H1 (cell line): ENCODE measurements around the gene ASPA. TPM values are rescaled to one million over a fixed set of nuclear protein-coding genes. Genes with fewer than 3 reads are reported as not detected.

Source experiments
- CTCF ChIA-PET: fragments of 300-600 bp; sonication (Branson Sonifier 250); formaldehyde crosslinking; loops from one replicate; lab custom pipeline; 2021; ENCODE audit not compliant: partially characterized antibody; lab: Charles Lee
- POLR2A ChIA-PET: fragments of 300-600 bp; sonication (Branson Sonifier 250); formaldehyde crosslinking; loops from one replicate; lab custom pipeline; 2021; ENCODE audit warnings: inconsistent platforms; ENCODE audit not compliant: partially characterized antibody; lab: Charles Lee
- DNase-seq, 2 experiments: peaks; one replicate each; pipeline versions ENCODE4 v3.0.0 to v3.0.0-alpha.2; 2010 to 2022; ENCODE audit warnings: low spot score in 2 of 2, low read depth in 1 of 2, mixed read lengths in 1 of 2
- FAIRE-seq: peaks from 2 replicates; lab custom pipeline; 2011; peaks lifted over from hg19 to GRCh38; lab: Jason Lieb, UNC
- H2AFZ ChIP-seq: 2 replicates; pipeline ENCODE4 v1.8.1; 2012; ENCODE audit warnings: low read length, inconsistent platforms
- H2AK5ac ChIP-seq: 2 replicates; pipeline ENCODE4 v1.6.1; 2013; ENCODE audit warnings: low read depth, low read length
- H2BK120ac ChIP-seq: replicated peaks from 2 replicates; pipeline ENCODE3; 2013; ENCODE audit warnings: low read depth, low read length, inconsistent platforms
- H2BK12ac ChIP-seq: 2 replicates; pipeline ENCODE4 v1.6.1; 2013; ENCODE audit warnings: low read depth, low read length
- H2BK15ac ChIP-seq: 2 replicates; pipeline ENCODE4 v1.6.1; 2013; ENCODE audit warnings: low read length
- H2BK20ac ChIP-seq: 2 replicates; pipeline ENCODE4 v1.6.1; 2013; ENCODE audit warnings: low read length
- H2BK5ac ChIP-seq: 2 replicates; pipeline ENCODE4 v1.6.1; 2013; ENCODE audit warnings: low read depth, low read length
- H3K14ac ChIP-seq: 2 replicates; pipeline ENCODE4 v1.6.1; 2013; ENCODE audit warnings: inconsistent platforms; ENCODE audit not compliant: insufficient read length
- H3K18ac ChIP-seq: 2 replicates; pipeline ENCODE4 v1.6.1; 2013; ENCODE audit warnings: low read length; ENCODE audit errors: extremely low read depth
- H3K23ac ChIP-seq: 2 replicates; pipeline ENCODE4 v1.6.1; 2013; ENCODE audit warnings: inconsistent platforms; ENCODE audit not compliant: insufficient read length
- H3K23me2 ChIP-seq: 2 replicates; pipeline ENCODE4 v1.6.1; 2013; ENCODE audit warnings: low read depth, low read length
- H3K27ac ChIP-seq: 2 replicates; pipeline ENCODE4 v1.6.1; 2011; ENCODE audit warnings: low read depth, low read length, inconsistent platforms
- H3K27me3 ChIP-seq, 4 experiments: replicated peaks in 1 of 4; 1 replicate in 1 of 4; 2 replicates in 3 of 4; pipeline versions ENCODE4 v1.6.1 to v1.8.1; 2011 to 2013; ENCODE audit warnings: low read length in 3 of 4, mild to moderate bottlenecking in 3 of 4, inconsistent platforms in 2 of 4, mixed read lengths in 2 of 4, moderate library complexity in 1 of 4; ENCODE audit not compliant: control insufficient read depth in 3 of 4, insufficient read depth in 3 of 4; ENCODE audit errors: extremely low read depth in 1 of 4
- H3K36me3 ChIP-seq, 4 experiments: 2 replicates each; pipeline versions ENCODE4 v1.6.1 to v1.8.1; 2011 to 2013; ENCODE audit warnings: mild to moderate bottlenecking in 4 of 4, low read length in 3 of 4, moderate library complexity in 2 of 4, control low read depth in 1 of 4, inconsistent platforms in 1 of 4; ENCODE audit not compliant: insufficient read depth in 4 of 4, control insufficient read depth in 2 of 4
- H3K4ac ChIP-seq: replicated peaks from 2 replicates; pipeline ENCODE3; 2013; ENCODE audit warnings: low read length, low read depth, mixed read lengths, inconsistent platforms; ENCODE audit not compliant: insufficient read length
- H3K4me1 ChIP-seq, 4 experiments: replicated peaks in 1 of 4; 1 replicate in 1 of 4; 2 replicates in 3 of 4; pipeline versions ENCODE4 v1.6.1 to v1.8.1; 2011 to 2013; ENCODE audit warnings: low read length in 3 of 4, inconsistent platforms in 2 of 4, mixed read lengths in 1 of 4; ENCODE audit not compliant: insufficient read depth in 4 of 4, control insufficient read depth in 3 of 4
- H3K4me2 ChIP-seq, 2 experiments: 2 replicates each; pipeline versions ENCODE4 v1.6.1 to v1.8.1; 2011 to 2013; ENCODE audit warnings: low read depth in 2 of 2, low read length in 2 of 2, control low read depth in 1 of 2, inconsistent platforms in 1 of 2, mild to moderate bottlenecking in 1 of 2; ENCODE audit not compliant: insufficient read depth in 1 of 2
- H3K4me3 ChIP-seq, 4 experiments: fragments of 200-600, 300-600 bp in 1 of 4; sonication (generic), shearing (Covaris generic), sonication (Bioruptor Twin) in 1 of 4; 2 replicates each; pipeline versions ENCODE4 v1.5.1 to v1.8.1; 2011 to 2016; ENCODE audit warnings: low read length in 4 of 4, low read depth in 3 of 4, control low read depth in 2 of 4, inconsistent platforms in 2 of 4, mild to moderate bottlenecking in 2 of 4, mixed read lengths in 1 of 4, moderate library complexity in 1 of 4; ENCODE audit not compliant: insufficient read depth in 2 of 4; ENCODE audit errors: extremely low read depth in 1 of 4
- H3K56ac ChIP-seq: replicated peaks from 2 replicates; pipeline ENCODE3; 2013; ENCODE audit warnings: low read depth, mild to moderate bottlenecking, mixed read lengths, low read length, inconsistent platforms; ENCODE audit not compliant: insufficient read length
- H3K79me1 ChIP-seq: 2 replicates; pipeline ENCODE4 v1.6.1; 2013; ENCODE audit warnings: low read depth, low read length, control low read depth
- H3K79me2 ChIP-seq, 2 experiments: 2 replicates each; pipeline versions ENCODE4 v1.6.1 to v1.8.1; 2012 to 2013; ENCODE audit warnings: low read length in 2 of 2, mild to moderate bottlenecking in 2 of 2, inconsistent platforms in 1 of 2; ENCODE audit not compliant: insufficient read depth in 2 of 2, control insufficient read depth in 1 of 2
- H3K9ac ChIP-seq, 4 experiments: replicated peaks in 1 of 4; 1 replicate in 1 of 4; 2 replicates in 3 of 4; pipeline versions ENCODE4 v1.6.1 to v1.8.1; 2011 to 2013; ENCODE audit warnings: low read depth in 3 of 4, low read length in 3 of 4, control low read depth in 2 of 4, mild to moderate bottlenecking in 2 of 4, moderate library complexity in 2 of 4, inconsistent platforms in 1 of 4; ENCODE audit errors: extremely low read depth in 1 of 4
- H3K9me3 ChIP-seq, 2 experiments: 2 replicates each; pipeline versions ENCODE4 v1.6.1 to v1.8.1; 2012 to 2013; ENCODE audit warnings: mild to moderate bottlenecking in 2 of 2, moderate library complexity in 2 of 2, control low read depth in 1 of 2, inconsistent platforms in 1 of 2, low read depth in 1 of 2, low read length in 1 of 2, mixed read lengths in 1 of 2; ENCODE audit not compliant: insufficient read depth in 2 of 2
- H4K20me1 ChIP-seq, 2 experiments: replicated peaks in 1 of 2; 2 replicates each; pipeline versions ENCODE3 to v1.8.1; 2011 to 2013; ENCODE audit warnings: inconsistent platforms in 2 of 2, low read length in 2 of 2, mild to moderate bottlenecking in 1 of 2; ENCODE audit not compliant: insufficient read depth in 2 of 2, control insufficient read depth in 1 of 2
- H4K5ac ChIP-seq: 2 replicates; pipeline ENCODE4 v1.6.1; 2013; ENCODE audit warnings: low read length, low read depth, mixed read lengths, inconsistent platforms; ENCODE audit not compliant: insufficient read length
- H4K8ac ChIP-seq: 2 replicates; pipeline ENCODE4 v1.8.0; 2013; ENCODE audit warnings: mild to moderate bottlenecking, moderate library complexity, low read length, inconsistent platforms; ENCODE audit not compliant: insufficient read depth; ENCODE audit errors: extremely low read depth
- H4K91ac ChIP-seq: replicated peaks from 2 replicates; pipeline ENCODE3; 2013; ENCODE audit warnings: low read length, mixed read lengths, inconsistent platforms; ENCODE audit not compliant: insufficient read length
- GABPA ChIP-seq: IDR thresholded peaks from 2 replicates; pipeline ENCODE4 v1.6.1; 2011; ENCODE audit warnings: mild to moderate bottlenecking, low read length, moderate library complexity, borderline replicate concordance; ENCODE audit not compliant: insufficient read depth
- WGBS, 2 experiments: shearing (Covaris generic) in 1 of 2; methylation state at CpG; one replicate each; pipeline versions ENCODE4 v1.1.6 to v1.1.7; 2013 to 2015; ENCODE audit warnings: low lambda C conversion rate in 2 of 2, mixed read lengths in 2 of 2, inconsistent platforms in 1 of 2, low coverage in 1 of 2, missing lambda C conversion rate in 1 of 2; ENCODE audit not compliant: insufficient replicate concordance in 2 of 2, insufficient coverage in 1 of 2, insufficient read length in 1 of 2; ENCODE audit errors: extremely low coverage in 1 of 2, missing lambda C conversion rate in 1 of 2; 5-methylcytosine and 5-hydroxymethylcytosine counted together
- polyA plus RNA-seq, 7 experiments: library from polyadenylated mRNA; depleted of rRNA in 3 of 7; stranded (reverse) in 5 of 7; unstranded in 2 of 7; fragments of >200 nt in 5 of 7; fragments of 200-250 nt in 2 of 7; gene quantifications; 1 replicate in 5 of 7; 2 replicates in 1 of 7; 4 replicates in 1 of 7; pipeline versions ENCODE4 v1.2.1 to v1.2.3, GENCODE V29; 2011 to 2013; ENCODE audit warnings: missing spikeins in 2 of 7, mixed read lengths in 2 of 7
- total RNA-seq: library from RNA; stranded (reverse); fragmentation: NEBNext Ultra II Directional; extraction: Animal tissue kit (Norgen Biotek cat#: 25700); gene quantifications from 2 replicates; pipeline ENCODE4 v1.2.1, GENCODE V29; 2021
- TF ChIP-seq, protein P1 (sequence below): IDR thresholded peaks from 2 replicates; pipeline ENCODE4 v1.6.1; 2012; ENCODE audit warnings: inconsistent platforms

Gene ASPA
- total and polyA plus RNA-seq, 2 of the 8 experiments (the other 6 are each of a cell fraction or from before 2014, with no cell fraction given) = 0.03 TPM; not detected in 1

DNA sequence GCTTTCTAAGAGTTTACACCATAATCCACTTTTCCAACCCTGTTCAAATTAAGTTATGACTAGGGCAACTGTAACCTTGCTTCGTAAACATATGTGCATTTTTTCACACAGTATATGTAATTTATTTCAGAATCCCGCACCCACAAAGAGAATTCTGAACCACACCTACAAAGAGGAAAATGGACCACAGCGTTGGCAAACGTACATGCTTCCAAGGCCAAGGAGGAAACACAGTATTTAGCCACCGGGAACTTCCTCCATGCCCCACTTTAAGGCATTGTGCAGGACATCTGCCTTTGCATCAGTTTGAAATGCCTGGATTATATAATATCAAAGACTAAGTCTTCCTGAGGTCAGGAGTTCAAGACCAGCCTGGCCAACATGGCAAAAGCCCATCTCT lies 6.3 kb upstream of the ASPA start:
- H2BK20ac ChIP-seq = no peak overlapping the region
- no peak overlapping the region for H2BK120ac ChIP-seq
- H3K23me2 ChIP-seq = no peaks in the 10 kb centered on the region
- H3K4me1 ChIP-seq = no peaks in the 10 kb centered on the region
- H4K91ac ChIP-seq = no peak overlapping the region
- no peak for DNase-seq
- H3K9ac ChIP-seq = no peak overlapping the region
- H4K5ac ChIP-seq = no peak overlapping the region
- no peak for FAIRE-seq
- no peaks in the 10 kb centered on the region for H3K36me3 ChIP-seq
- no peaks in the 10 kb centered on the region for H3K79me2 ChIP-seq
- WGBS, 2 experiments = 78% methylated on average over 5 of the region's 5 CpGs; no CpG with 5 or more reads in 1 of the 2 experiments
- TF ChIP-seq, protein P1, sequence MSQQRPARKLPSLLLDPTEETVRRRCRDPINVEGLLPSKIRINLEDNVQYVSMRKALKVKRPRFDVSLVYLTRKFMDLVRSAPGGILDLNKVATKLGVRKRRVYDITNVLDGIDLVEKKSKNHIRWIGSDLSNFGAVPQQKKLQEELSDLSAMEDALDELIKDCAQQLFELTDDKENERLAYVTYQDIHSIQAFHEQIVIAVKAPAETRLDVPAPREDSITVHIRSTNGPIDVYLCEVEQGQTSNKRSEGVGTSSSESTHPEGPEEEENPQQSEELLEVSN = no peak
- no peak for TF ChIP-seq GABPA
- no peak overlapping the region for H3K23ac ChIP-seq
- H3K79me1 ChIP-seq = no peaks in the 10 kb centered on the region
- no peak overlapping the region for H4K8ac ChIP-seq
- H2AFZ ChIP-seq = no peak overlapping the region
- no peak overlapping the region for H3K56ac ChIP-seq
- no peak overlapping the region for H2AK5ac ChIP-seq
- H2BK12ac ChIP-seq = no peak overlapping the region; the same call in 1 of the 2 replicates
- no peak overlapping the region for H3K4me3 ChIP-seq
- H2BK5ac ChIP-seq = no peak overlapping the region
- no peaks in the 10 kb centered on the region for H3K9me3 ChIP-seq
- CTCF ChIA-PET = no interaction called here
- H4K20me1 ChIP-seq = no peaks in the 10 kb centered on the region
- no peak overlapping the region for H3K14ac ChIP-seq
- no peak overlapping the region for H3K18ac ChIP-seq
- H3K27me3 ChIP-seq = no peaks in the 10 kb centered on the region
- H3K4ac ChIP-seq = peak overlapping the region; percentile 85
- H2BK15ac ChIP-seq = no peak overlapping the region
- no peak overlapping the region for H3K4me2 ChIP-seq
- POLR2A ChIA-PET = no interaction called here
- no peak overlapping the region for H3K27ac ChIP-seq
